Activated CD8-positive, alpha-beta memory T cell treated with anti-CD3 and anti-CD28 coated beads for 48 hours (primary cell): Measurements from ENCODE around the gene LPCAT3.

Source experiments
- DNase-seq, 3 experiments: peaks; one replicate each; pipeline ENCODE4 v3.0.0-alpha.2; 2020; ENCODE audit warnings: low read depth in 2 of 3, low spot score in 2 of 3

The LPCAT3 gene

DNA sequence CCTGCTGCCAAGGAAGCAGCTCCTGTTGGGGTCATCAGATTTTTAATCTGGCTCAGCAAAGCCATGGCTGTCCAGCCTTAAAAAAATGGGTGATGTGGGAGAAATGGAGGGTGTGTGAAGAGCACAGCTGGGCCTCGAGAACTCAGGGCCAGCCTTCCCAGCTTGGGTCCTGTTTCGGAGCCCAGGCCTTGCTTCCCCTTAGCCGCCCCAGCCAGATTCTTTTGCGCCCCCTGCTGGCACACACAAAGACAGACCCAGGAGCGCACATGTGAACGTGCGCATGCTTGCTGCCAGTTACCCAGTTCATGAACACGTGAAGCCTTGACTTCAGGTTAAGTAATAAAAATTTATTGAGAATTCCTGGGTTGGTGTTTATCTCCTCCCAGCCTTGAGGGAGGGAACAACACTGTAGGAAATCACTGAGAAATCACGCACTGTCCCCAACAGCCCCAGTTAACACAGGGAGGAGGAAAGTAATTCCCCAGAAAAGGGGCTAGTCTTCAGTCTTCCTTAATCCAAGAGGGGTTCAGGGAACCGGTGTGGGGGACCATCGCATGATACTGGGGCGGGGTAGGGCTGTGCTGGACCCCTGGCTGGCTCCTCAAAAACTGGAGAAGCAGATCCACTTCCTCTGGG lies 53.1 kb downstream of the LPCAT3 start:
- DNase-seq: no peak

- DNase-seq: no peak
Measured at GRCh38 chr12:6964605-6965025, 53.7 kb downstream of the LPCAT3 start.

DNA sequence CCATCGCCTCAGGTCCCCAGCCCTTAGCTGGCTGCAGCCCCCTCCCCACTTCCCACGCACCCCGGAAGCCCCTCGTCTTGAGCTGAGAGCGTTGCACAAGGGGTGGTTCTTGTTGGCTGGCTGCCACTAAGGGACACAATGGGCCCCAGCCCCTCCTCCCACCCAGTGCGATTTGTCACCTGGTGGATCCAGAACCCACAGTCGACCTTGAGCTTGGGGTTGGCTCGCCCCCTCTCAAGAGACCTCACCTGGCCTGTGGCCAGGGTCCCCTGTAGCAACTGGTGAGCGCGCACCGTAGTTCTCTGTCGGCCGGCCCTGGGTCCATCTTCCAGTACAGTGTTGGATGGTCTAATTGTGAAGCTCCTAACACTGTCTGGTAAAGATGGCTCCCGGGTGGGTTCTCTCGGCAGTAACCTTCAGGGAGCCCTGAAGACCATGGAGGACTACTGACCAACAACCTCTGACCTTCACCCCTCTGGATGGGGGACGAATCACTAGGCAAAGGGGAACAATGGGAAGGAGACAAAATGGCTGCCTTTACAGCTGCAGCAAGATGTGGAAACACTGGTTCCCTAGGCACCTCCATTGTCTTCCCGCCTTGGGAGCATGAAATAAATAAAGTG lies 54.4 kb downstream of the LPCAT3 start:
- DNase-seq: no peak

DNA sequence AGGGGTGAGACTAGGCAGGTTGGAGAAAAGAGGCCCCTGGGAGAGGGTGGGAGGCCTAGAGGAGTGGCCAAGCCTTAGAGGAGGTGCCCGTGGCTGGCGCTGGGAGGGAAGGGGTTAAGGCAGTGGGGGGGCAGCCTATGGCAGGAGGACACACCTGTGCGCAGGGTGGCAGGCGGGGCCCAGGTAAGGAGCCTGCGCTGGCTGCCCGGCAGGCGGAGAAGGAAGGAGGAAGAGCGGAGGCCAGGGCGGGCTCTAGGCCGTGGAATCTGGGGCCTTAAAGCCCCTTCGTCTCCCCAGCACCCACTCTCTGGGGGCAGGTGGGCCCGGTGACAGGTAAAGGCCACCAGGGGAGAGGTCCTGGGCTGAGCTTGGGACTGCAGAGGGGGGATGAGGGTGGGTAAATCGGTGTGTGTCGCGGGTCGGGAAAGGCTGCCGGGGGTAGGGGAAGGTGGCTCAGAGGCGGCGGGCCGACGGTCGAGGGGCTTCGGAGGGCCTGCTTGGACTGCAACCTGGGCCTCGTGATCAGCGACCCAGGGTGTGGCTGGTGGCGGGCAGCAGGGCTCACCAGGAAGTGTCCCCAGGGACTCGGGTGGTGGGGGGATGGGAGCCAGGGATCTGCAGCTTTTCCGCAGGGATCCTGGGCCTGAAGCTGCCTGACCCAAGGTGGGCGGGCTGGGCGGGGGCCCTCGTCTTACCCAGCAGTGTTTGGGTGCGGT lies 55.1 kb downstream of the LPCAT3 start:
- DNase-seq: no peak

DNA sequence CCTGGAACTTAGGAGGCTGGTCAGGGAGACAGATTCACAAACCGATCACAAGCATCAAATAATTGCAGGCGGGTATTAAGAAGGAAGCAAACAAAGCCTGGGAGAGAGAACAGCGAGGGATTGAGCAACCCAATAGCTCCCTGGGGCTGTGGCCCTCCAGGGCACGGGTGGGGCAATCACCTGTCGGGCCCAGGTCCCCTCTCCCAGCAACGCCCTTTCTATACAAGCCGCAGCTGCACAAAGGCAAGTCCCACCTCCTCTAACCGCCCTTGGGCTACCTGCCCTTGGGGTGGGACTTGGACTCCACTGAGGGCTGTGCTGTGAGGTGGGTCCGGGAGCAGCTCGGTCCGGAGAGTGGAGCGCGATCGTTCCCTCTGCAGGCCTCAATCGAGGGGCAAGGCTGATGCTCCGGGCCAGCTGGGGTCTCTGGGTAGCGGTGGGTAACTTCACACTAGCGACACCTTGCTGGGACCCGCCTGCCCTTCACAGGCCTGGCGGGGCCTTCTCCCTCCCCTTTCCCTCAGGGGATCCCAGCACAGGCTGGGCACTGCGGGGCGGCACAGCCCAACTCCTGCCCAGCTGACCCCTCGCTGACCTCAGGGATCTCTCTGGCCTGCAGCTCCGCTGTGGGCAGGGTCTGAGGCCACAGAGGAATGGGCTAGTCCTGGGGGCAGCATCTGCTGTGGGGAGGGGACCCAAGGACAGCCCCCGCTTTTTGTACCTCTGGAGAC lies 55.8 kb downstream of the LPCAT3 start:
- no peak for DNase-seq

GRCh38 chr12:6961695-6962284 lies 56.5 kb downstream of the LPCAT3 start:
- no peak for DNase-seq

GRCh38 chr12:6961278-6961694 lies 57.0 kb downstream of the LPCAT3 start:
- DNase-seq: peak in 2 of 3 experiments; percentile 76 to 83

DNA sequence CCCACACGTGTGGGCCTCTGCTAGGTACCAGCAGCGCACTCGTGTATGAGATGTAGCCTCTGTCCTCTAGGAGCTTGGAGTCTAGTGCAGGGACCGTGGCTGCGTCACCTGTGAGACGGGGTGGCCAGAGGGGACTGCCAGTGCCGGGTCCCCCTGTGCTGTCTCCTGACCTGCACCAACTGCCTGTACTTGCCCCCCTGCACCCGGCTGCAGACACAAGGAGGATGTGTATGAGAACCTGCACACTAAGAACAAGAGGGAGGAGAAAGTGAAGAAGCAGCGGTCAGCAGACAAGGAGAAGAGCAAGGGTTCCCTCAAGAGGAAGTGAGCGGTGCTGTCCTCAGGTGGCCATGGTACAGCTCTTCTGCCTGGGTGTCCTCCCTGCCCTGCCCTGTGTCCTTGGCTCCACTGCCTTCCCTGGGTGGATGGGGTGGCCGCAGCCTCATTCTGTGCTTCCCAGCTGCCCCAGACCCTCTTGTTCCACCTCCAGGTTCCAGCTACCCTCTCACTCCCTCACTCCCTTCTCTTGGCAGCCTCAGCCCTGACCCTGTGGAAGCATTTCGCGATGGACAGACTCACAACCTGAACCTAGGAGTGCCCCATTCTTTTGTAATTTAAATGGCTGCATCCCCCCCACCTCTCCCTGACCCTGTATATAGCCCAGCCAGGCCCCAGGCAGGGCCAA lies 57.5 kb downstream of the LPCAT3 start:
- no peak for DNase-seq

DNA sequence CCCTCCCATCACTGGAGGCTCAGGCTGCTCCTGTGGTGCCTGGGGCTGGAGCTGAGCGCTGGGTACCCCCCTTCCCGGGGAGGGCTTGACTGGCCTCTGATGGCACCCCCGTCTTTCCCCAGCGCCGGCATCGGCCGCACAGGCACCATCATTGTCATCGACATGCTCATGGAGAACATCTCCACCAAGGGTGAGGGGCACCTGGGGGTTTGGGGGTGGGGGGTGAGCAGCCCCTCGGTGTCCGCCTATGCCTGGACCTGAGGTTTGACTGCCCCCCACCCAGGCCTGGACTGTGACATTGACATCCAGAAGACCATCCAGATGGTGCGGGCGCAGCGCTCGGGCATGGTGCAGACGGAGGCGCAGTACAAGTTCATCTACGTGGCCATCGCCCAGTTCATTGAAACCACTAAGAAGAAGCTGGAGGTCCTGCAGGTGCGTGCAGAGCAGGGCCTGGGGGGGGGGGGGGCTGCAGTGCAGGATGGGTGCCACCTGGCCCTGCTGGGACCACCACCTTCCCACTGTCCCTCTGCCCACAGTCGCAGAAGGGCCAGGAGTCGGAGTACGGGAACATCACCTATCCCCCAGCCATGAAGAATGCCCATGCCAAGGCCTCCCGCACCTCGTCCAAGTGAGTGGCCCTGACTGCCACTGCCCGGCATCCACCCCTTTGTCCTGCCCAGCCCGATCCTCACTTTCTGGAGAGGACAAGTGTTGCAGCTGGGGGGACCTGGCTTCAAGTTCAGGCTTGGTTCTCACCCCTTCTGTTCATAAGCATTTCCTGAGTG lies 58.3 kb downstream of the LPCAT3 start:
- no peak for DNase-seq

GRCh38 chr12:6959058-6959804 lies 59.0 kb downstream of the LPCAT3 start:
- DNase-seq: no peak

GRCh38 chr12:6958609-6959057 lies 59.6 kb downstream of the LPCAT3 start:
- no peak for DNase-seq

- no peak for DNase-seq
Measured at GRCh38 chr12:6957741-6958608, 60.3 kb downstream of the LPCAT3 start.

- no peak for DNase-seq
Measured at GRCh38 chr12:6957151-6957701, 61.0 kb downstream of the LPCAT3 start.

DNA sequence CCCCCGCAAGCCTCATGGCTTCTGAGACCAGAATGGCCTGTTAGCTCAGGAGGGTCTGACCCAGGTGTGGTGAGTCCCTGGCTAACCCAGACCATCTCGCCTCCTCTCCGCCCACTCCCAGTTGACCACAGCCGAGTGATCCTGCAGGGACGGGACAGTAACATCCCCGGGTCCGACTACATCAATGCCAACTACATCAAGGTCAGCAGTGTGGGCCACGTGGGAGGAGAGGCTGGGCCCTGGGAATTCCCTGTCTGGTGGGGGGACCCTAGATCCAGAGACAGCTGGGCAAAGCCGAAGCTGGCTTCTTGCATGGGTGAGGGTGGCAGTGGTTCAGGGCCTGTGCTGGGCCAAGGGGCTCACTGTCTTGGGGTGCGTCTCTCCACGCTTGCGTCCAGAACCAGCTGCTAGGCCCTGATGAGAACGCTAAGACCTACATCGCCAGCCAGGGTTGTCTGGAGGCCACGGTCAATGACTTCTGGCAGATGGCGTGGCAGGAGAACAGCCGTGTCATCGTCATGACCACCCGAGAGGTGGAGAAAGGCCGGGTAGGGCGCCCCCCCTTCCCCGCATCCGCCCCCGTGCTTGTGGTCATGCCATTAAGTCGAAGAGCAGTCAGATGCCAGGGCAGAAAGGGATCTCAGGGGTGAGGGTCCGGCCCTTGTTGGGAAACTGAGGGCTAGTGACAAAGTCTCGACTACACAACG lies 62.1 kb downstream of the LPCAT3 start:
- DNase-seq: no peak

DNA sequence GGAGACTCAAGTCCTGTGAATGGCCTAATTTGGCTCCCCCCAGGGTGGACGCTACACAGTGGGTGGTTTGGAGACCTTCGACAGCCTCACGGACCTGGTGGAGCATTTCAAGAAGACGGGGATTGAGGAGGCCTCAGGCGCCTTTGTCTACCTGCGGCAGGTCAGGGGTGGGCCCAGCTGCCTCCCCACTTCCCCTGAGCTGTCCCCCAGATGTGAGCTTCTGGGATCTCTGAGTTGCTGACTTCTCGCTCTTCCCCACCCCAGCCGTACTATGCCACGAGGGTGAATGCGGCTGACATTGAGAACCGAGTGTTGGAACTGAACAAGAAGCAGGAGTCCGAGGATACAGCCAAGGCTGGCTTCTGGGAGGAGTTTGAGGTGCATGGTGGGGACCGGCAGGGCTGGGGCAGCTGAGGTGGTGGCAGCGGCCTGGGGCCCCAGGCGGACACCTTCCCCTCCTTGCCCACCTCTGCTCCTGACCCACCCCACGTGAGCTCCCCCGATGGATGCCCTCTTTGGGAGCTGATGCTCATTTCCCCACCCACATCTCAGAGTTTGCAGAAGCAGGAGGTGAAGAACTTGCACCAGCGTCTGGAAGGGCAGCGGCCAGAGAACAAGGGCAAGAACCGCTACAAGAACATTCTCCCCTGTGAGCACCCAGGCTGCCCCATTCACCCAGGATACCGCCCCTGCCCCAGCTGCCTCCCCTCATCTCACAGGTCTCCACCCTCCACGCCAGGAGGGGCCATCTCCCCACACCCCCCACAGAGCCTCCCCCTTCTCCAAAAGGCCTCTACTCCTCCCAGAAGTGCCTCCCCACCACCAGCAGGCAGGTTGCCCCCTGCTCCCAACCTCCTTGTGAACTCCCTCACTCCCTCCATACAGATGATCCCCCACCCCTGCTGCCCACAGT lies 62.9 kb downstream of the LPCAT3 start:
- no peak for DNase-seq
